Metanephros (tissue), 2 donors: ENCODE data around the gene MCU. TPM values are rescaled to one million over a fixed set of nuclear protein-coding genes. Genes with fewer than 3 reads are reported as not detected.

Experiments
- small RNA-seq: library from RNA; depleted of rRNA; stranded (forward); fragments of <200 nt; gene quantifications from one replicate; pipeline ENCODE3, GENCODE V24; 2014; ENCODE audit warnings: low replicate concordance
- total RNA-seq: library from RNA; depleted of rRNA; stranded (reverse); fragments of >200 nt; gene quantifications from one replicate; pipeline ENCODE4 v1.2.3, GENCODE V29; 2014

MCU gene, protein sequence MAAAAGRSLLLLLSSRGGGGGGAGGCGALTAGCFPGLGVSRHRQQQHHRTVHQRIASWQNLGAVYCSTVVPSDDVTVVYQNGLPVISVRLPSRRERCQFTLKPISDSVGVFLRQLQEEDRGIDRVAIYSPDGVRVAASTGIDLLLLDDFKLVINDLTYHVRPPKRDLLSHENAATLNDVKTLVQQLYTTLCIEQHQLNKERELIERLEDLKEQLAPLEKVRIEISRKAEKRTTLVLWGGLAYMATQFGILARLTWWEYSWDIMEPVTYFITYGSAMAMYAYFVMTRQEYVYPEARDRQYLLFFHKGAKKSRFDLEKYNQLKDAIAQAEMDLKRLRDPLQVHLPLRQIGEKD
- total RNA-seq, result 53.8 TPM

DNA sequence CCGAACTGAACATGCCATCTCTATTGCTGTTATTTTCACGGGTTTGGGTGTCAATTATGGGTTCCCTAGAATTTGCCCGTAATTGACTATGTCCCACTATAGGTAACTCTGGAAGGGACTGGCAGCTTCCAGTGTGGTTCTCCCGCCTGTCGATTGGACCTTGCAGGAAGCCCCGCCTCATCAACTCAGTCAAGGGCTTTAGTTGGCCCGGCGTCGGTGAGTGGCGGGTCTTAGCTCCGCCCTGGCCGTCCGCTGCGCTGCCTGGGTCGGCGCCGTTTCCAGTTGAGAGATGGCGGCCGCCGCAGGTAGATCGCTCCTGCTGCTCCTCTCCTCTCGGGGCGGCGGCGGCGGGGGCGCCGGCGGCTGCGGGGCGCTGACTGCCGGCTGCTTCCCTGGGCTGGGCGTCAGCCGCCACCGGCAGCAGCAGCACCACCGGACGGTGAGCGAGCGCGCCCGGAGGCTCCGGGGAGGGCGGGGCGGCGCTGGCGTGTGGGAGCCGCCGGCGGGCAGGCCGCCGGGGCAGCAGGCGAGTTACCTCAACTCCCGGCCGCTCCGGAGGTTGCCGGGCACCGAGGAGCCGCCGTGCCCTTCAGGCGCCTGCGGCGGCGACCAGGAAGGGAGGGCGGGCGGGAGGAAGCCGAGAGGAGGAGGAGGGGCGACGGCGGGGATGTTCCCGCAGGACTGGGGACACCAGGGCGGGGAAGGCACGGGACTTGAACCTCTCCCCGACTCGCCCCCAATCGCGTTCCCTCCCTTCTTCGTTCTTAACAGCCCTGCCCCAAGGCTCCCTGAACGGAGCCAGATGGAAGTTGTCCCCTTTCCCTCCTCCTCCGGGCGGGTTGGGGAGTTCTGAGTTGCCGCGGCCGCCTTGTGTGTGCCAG is at the start of gene MCU:
MCU (plus strand) TSS at position 281 of the 881 bp plus-strand sequence; CDS start at position 290, 9 bp downstream.

DNA sequence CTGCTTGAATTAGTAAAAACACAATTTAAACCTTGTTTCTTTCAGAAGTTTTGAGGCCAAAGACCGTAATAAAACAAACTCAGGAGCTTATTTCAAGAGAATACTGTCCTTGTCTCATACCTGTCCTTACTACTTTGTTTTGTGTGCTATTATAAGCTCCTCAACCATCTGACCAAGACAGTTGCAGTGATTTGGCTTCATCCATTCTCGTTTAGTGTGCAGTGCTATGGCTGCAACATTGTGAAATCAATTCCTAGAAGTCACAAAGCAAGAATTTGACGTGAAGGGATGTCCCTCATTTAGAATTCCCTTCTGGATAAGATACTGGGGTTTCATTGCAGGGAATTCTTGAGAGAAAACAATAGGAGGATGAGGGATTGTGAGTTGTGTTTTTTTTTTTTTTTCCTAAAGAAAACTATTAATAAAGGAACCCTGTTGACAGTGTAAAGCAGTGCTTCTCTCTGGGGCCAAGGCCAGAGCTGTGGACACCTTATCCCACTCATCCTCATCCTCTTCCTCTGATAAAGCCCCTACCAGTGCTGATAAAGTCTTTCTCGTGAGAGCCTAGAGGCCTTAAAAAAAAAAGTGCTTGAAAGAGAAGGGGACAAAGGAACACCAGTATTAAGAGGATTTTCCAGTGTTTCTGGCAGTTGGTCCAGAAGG is 201.3 kb downstream of the MCU start, which contains the start of gene OIT3:
OIT3 (plus strand) TSS at position 604 of the 663 bp plus-strand sequence. CDS start 60 bp downstream, outside the sequence.

Small RNA genes lying within 50 kb of the gene (small RNA-seq; reads per million reads assigned to genes)
- gene MIR4676, result not detected
- not detected for gene RF00019

Other genes starting within 250 kb of the MCU start
- gene MICU1, start 66.1 kb upstream of the MCU start, total RNA-seq, result 57.7 TPM
- 2.4 TPM for gene OIT3, start 201.6 kb downstream of the MCU start, total RNA-seq